OCI-LY1 (cell line): ENCODE results near the gene ZBTB16.

Experiments
- H2AFZ ChIP-seq: fragments of 200-600 bp; sonication (generic), shearing (Covaris generic); 2 replicates; pipeline ENCODE4 v1.6.0; 2014; ENCODE audit warnings: antibody characterized with exemption, mild to moderate bottlenecking, low read length
- H3F3A ChIP-seq: fragments of 200-600 bp; sonication (generic), shearing (Covaris generic); 2 replicates; pipeline ENCODE4 v1.6.0; 2014; ENCODE audit warnings: mild to moderate bottlenecking, antibody characterized with exemption, low read length, moderate library complexity; ENCODE audit not compliant: insufficient read depth
- H3K27ac ChIP-seq: fragments of 200-600 bp; sonication (generic); 2 replicates; pipeline ENCODE4 v1.5.1; 2014; ENCODE audit warnings: low read length, mixed run types, mild to moderate bottlenecking, low read depth; ENCODE audit not compliant: poor library complexity, severe bottlenecking
- H3K27me3 ChIP-seq: fragments of 200-600 bp; sonication (generic); 2 replicates; pipeline ENCODE4 v1.6.0; 2014; ENCODE audit warnings: antibody characterized with exemption, mild to moderate bottlenecking, low read length, moderate library complexity; ENCODE audit not compliant: insufficient read depth
- H3K36me3 ChIP-seq: fragments of 200-600 bp; sonication (generic); 2 replicates; pipeline ENCODE4 v1.6.1; 2014; ENCODE audit warnings: mild to moderate bottlenecking, antibody characterized with exemption, low read length, moderate library complexity, mixed read lengths; ENCODE audit not compliant: insufficient read depth
- H3K4me1 ChIP-seq: fragments of 200-600 bp; sonication (generic); 2 replicates; pipeline ENCODE4 v1.5.1; 2014; ENCODE audit warnings: mild to moderate bottlenecking, low read length, moderate library complexity; ENCODE audit not compliant: insufficient read depth, severe bottlenecking
- H3K4me2 ChIP-seq: fragments of 200-600 bp; sonication (generic), shearing (Covaris generic); 2 replicates; pipeline ENCODE4 v1.6.1; 2014; ENCODE audit warnings: low read length
- H3K4me3 ChIP-seq: fragments of 200-600 bp; sonication (generic); 2 replicates; pipeline ENCODE4 v1.5.1; 2014; ENCODE audit warnings: low read length, low read depth, mild to moderate bottlenecking, mixed read lengths; ENCODE audit not compliant: poor library complexity, severe bottlenecking
- H3K79me2 ChIP-seq: fragments of 200-600 bp; shearing (Covaris generic); 2 replicates; pipeline ENCODE4 v1.6.1; 2016; ENCODE audit warnings: mixed run types, low read length, mixed read lengths; ENCODE audit not compliant: insufficient read depth
- H3K9ac ChIP-seq: fragments of 200-600 bp; sonication (generic), shearing (Covaris generic); 2 replicates; pipeline ENCODE4 v1.6.1; 2014; ENCODE audit warnings: mild to moderate bottlenecking, low read length, mixed read lengths
- H3K9me2 ChIP-seq: fragments of 200-600 bp; sonication (generic), shearing (Covaris generic); 2 replicates; pipeline ENCODE4 v1.6.1; 2014; ENCODE audit warnings: low read depth, mild to moderate bottlenecking, low read length, mixed read lengths
- H3K9me3 ChIP-seq: fragments of 200-600 bp; shearing (Covaris generic); 2 replicates; pipeline ENCODE4 v1.6.1; 2014; ENCODE audit warnings: low read length, mixed read lengths
- H4K20me1 ChIP-seq: fragments of 200-600 bp; sonication (generic), shearing (Covaris generic); 2 replicates; pipeline ENCODE4 v1.6.0; 2016; ENCODE audit warnings: mild to moderate bottlenecking, low read length; ENCODE audit not compliant: insufficient read depth
- EZH2 ChIP-seq: fragments of 200-600 bp; sonication (generic), shearing (Covaris generic); IDR thresholded peaks from 2 replicates; pipeline ENCODE4 v1.8.0; 2017; ENCODE audit warnings: borderline replicate concordance, mixed run types, mild to moderate bottlenecking, antibody characterized with exemption, low read length, moderate library complexity, mixed read lengths
- TF ChIP-seq, protein P1 (sequence below): fragments of 200-600 bp; sonication (generic), shearing (Covaris generic); IDR thresholded peaks from 2 replicates; pipeline ENCODE4 v1.5.1; 2017; ENCODE audit warnings: mild to moderate bottlenecking, antibody characterized with exemption, low read length, moderate library complexity, mixed read lengths

ZBTB16 gene

DNA sequence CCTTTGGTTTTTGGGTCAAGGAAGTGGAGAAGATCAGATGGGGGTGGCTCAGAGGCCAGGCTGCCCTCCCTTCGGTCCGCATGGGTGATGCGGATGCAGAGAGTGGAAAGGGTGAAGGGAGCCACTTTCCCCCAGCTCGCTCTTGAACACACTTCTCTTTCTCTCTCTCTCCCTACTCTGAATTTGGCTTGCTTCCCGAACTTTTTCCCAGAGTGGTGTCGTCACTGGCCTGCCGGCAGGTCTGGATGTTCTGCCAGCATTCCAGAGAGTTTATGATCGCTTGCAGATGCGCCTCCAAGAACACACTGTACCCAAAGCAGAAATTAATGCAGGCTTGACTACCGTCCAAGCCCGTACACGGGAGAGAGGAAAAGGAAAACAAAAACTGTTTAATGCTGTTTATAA, 103.2 kb downstream of the ZBTB16 start:
- no peaks in the 10 kb centered on the region for H3K9me3 ChIP-seq
- no peaks in the 10 kb centered on the region for H3K9me2 ChIP-seq
- peaks cover 93% of the 10 kb centered on the region for H3K4me1 ChIP-seq
- no peak overlapping the region for H3K4me2 ChIP-seq
- H3K36me3 ChIP-seq, result no peaks in the 10 kb centered on the region
- H3K27ac ChIP-seq, result peak overlapping the region; percentile 92
- no peak overlapping the region for H2AFZ ChIP-seq
- H3K79me2 ChIP-seq, result no peaks in the 10 kb centered on the region
- H3K9ac ChIP-seq, result no peak overlapping the region
- no peaks in the 10 kb centered on the region for H3K27me3 ChIP-seq
- no peak for TF ChIP-seq EZH2
- TF ChIP-seq, protein P1, sequence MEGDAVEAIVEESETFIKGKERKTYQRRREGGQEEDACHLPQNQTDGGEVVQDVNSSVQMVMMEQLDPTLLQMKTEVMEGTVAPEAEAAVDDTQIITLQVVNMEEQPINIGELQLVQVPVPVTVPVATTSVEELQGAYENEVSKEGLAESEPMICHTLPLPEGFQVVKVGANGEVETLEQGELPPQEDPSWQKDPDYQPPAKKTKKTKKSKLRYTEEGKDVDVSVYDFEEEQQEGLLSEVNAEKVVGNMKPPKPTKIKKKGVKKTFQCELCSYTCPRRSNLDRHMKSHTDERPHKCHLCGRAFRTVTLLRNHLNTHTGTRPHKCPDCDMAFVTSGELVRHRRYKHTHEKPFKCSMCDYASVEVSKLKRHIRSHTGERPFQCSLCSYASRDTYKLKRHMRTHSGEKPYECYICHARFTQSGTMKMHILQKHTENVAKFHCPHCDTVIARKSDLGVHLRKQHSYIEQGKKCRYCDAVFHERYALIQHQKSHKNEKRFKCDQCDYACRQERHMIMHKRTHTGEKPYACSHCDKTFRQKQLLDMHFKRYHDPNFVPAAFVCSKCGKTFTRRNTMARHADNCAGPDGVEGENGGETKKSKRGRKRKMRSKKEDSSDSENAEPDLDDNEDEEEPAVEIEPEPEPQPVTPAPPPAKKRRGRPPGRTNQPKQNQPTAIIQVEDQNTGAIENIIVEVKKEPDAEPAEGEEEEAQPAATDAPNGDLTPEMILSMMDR, result no peak
- H3K4me3 ChIP-seq, result no peak overlapping the region
- no peaks in the 10 kb centered on the region for H3F3A ChIP-seq
- H4K20me1 ChIP-seq, result no peaks in the 10 kb centered on the region

DNA sequence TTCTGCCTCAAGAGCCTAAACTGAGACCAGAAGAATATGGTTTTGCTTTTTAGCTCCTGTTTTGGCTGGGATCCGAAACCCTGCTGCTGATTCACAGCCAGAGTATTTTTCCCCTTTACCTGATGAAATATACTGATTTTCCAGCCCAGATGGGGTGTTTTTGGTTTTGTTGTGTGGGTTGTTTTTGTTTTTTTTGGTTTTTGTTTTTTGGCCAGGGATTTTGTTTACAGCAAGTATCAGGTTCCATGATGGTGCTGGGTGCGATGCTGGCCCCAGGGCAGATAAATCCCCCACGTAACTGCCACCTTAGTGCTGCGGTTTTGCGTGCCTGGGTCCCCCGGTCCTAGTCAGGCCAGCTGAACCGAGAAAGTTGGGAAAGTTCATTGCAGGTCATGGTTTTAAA, 103.7 kb downstream of the ZBTB16 start:
- no peaks in the 10 kb centered on the region for H3K79me2 ChIP-seq
- no peak overlapping the region for H3K4me3 ChIP-seq
- H3F3A ChIP-seq, result no peaks in the 10 kb centered on the region
- peaks cover 98% of the 10 kb centered on the region for H3K4me1 ChIP-seq
- H3K4me2 ChIP-seq, result peak overlapping the region; percentile 19; the same call in 1 of the 2 replicates
- H3K27me3 ChIP-seq, result no peaks in the 10 kb centered on the region
- H3K27ac ChIP-seq, result peak overlapping the region; percentile 65
- no peaks in the 10 kb centered on the region for H4K20me1 ChIP-seq
- H3K9ac ChIP-seq, result peak overlapping the region; percentile 10; the same call in 1 of the 2 replicates
- no peaks in the 10 kb centered on the region for H3K9me3 ChIP-seq
- TF ChIP-seq, protein P1, result no peak
- TF ChIP-seq EZH2, result no peak
- no peak overlapping the region for H2AFZ ChIP-seq
- H3K9me2 ChIP-seq, result no peaks in the 10 kb centered on the region
- H3K36me3 ChIP-seq, result no peaks in the 10 kb centered on the region

DNA sequence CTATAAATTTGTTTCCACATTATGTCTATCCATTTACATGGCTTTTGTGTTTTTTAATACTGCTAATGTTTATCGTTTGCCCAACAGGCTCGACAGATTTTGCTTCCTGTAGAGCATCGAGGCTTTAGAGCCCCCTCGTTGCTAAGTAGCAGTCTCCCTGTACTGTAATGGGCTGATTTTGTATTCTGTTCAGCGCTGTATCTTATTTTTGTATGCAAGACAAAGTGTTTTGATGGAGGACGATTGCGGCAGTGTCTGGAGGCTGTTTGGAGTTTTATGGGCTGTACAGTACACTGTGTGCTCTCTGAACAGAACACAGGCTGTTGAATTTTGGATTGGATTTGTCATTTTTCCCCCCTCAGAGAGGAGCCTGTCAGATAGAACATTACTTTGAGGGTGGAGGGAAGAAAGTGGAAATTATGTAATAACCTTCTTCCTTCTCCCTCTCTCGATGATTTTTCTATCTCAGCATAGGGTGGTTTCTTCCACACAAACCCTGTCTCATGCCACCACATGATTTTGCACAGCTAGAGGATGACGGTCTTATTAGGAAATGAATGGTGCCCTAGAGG, 104.4 kb downstream of the ZBTB16 start:
- Histone ChIP-seq H4K20me1 (no peaks in the 10 kb centered on the region), H2AFZ (no peak overlapping the region), H3K36me3 (no peaks in the 10 kb centered on the region), H3K4me1 (peaks cover 98% of the 10 kb centered on the region), H3K79me2 (no peaks in the 10 kb centered on the region), H3K4me2 (peak overlapping the region; percentile 19; the same call in 1 of the 2 replicates), H3K27ac (peak overlapping the region; percentile 65), H3F3A (no peaks in the 10 kb centered on the region), H3K9me2 (no peaks in the 10 kb centered on the region), H3K4me3 (no peak overlapping the region), H3K27me3 (no peaks in the 10 kb centered on the region), H3K9ac (peak overlapping the region; percentile 10; the same call in 1 of the 2 replicates), H3K9me3 (no peaks in the 10 kb centered on the region)
- TF ChIP-seq, protein P1, result no peak
- no peak for TF ChIP-seq EZH2
